HEK293T (cell line): ENCODE results near the gene KRTAP9-6.

Experiments used
- CTCF ChIA-PET: fragments of 350-600 bp; formaldehyde crosslinking; extraction: SDS; loops from one replicate; lab custom pipeline; 2021; ENCODE audit warnings: antibody characterized with exemption, inconsistent platforms; lab: Yijun Ruan, JAX
- POLR2A ChIA-PET: fragments of 350-600 bp; formaldehyde crosslinking; extraction: SDS; loops from one replicate; lab custom pipeline; 2020; ENCODE audit warnings: antibody characterized with exemption, inconsistent platforms; lab: Yijun Ruan, JAX
- DNase-seq: peaks from one replicate; pipeline ENCODE4 v3.0.0; 2012; ENCODE audit warnings: mixed read lengths; ENCODE audit errors: extremely low spot score
- ARNT ChIP-seq: fragments of 450-650 bp; IDR thresholded peaks from 2 replicates; pipeline ENCODE4 v1.6.1; 2017; ENCODE audit warnings: mild to moderate bottlenecking
- BHLHE40 ChIP-seq: fragments of 450-650 bp; IDR thresholded peaks from 2 replicates; pipeline ENCODE4 v1.6.1; 2016; ENCODE audit warnings: mild to moderate bottlenecking, moderate library complexity, borderline replicate concordance
- CTBP1 ChIP-seq: fragments of 450-650 bp; IDR thresholded peaks from 2 replicates; pipeline ENCODE4 v1.6.1; 2016; ENCODE audit warnings: borderline replicate concordance
- ELF4 ChIP-seq: fragments of 450-650 bp; IDR thresholded peaks from 2 replicates; pipeline ENCODE4 v1.6.1; 2017; ENCODE audit warnings: antibody characterized with exemption
- FOXA1 ChIP-seq: fragments of 450-650 bp; IDR thresholded peaks from 2 replicates; pipeline ENCODE4 v1.6.1; 2016; ENCODE audit warnings: mild to moderate bottlenecking
- FOXK2 ChIP-seq: fragments of 450-650 bp; IDR thresholded peaks from 2 replicates; pipeline ENCODE4 v1.6.1; 2016; ENCODE audit warnings: mild to moderate bottlenecking
- FOXM1 ChIP-seq: fragments of 450-650 bp; IDR thresholded peaks from 2 replicates; pipeline ENCODE4 v1.6.1; 2017; ENCODE audit warnings: mild to moderate bottlenecking, borderline replicate concordance
- HDGF ChIP-seq: fragments of 450-650 bp; IDR thresholded peaks from 2 replicates; pipeline ENCODE4 v1.6.1; 2017; ENCODE audit warnings: antibody characterized with exemption, borderline replicate concordance
- L3MBTL2 ChIP-seq: fragments of 450-650 bp; conservative IDR thresholded peaks from 2 replicates; pipeline ENCODE4 v1.6.1; 2016; ENCODE audit warnings: mild to moderate bottlenecking
- LEF1 ChIP-seq: fragments of 450-650 bp; IDR thresholded peaks from 2 replicates; pipeline ENCODE4 v1.6.1; 2017; ENCODE audit warnings: mild to moderate bottlenecking, borderline replicate concordance
- NFRKB ChIP-seq: fragments of 450-650 bp; IDR thresholded peaks from 2 replicates; pipeline ENCODE4 v1.6.1; 2016; ENCODE audit warnings: mild to moderate bottlenecking, moderate library complexity
- SP1 ChIP-seq: fragments of 450-650 bp; IDR thresholded peaks from 2 replicates; pipeline ENCODE4 v1.6.1; 2017
- SUZ12 ChIP-seq: fragments of 450-650 bp; IDR thresholded peaks from 2 replicates; pipeline ENCODE4 v1.6.1; 2016; ENCODE audit warnings: mild to moderate bottlenecking
- TARDBP ChIP-seq: fragments of 450-650 bp; IDR thresholded peaks from 2 replicates; pipeline ENCODE4 v1.6.1; 2016
- ZNF384 ChIP-seq: fragments of 450-650 bp; IDR thresholded peaks from 2 replicates; pipeline ENCODE4 v1.6.1; 2016
- TF ChIP-seq, protein P1 (sequence below): fragments of 450-650 bp; IDR thresholded peaks from 2 replicates; pipeline ENCODE4 v1.6.1; 2016

KRTAP9-6 gene

DNA sequence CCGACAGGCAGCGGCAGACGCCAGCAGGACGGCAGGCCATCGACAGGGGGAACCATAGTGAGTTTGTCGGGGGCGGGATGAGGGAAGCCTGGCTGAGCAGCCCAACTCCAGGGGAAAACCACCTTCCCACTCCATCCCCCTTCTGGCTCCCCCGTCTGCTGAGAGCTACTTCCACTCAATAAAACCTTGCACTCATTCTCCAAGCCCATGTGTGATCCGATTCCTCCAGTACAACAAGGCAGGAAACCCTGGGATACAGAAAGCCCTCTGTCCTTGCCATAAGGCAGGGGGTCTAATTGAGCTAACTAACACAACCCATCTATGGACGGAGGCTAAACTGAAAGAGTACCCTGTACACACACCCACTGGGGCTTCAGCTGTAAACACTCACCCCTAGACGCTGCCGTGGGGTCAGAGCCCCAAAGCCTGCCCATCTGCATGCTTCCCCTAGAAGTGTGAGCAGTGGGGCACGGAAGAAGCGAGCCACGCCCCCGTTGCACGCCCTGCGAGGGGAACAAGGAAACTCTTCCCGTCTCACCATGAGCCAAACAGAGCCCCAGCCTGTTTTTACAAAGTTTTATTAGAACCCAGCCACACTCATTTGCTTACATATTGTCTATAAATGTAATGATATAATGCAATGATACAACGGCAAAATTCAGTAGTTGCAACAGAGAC, 33.4 kb downstream of the KRTAP9-6 start:
- DNase-seq: no peak
- TF ChIP-seq SUZ12 (no peak), ARNT (no peak), ELF4 (no peak), CTBP1 (no peak), NFRKB (no peak), HDGF (no peak), LEF1 (no peak), TARDBP (no peak), ZNF384 (no peak), FOXM1 (no peak), SP1 (no peak), BHLHE40 (no peak), FOXA1 (no peak), FOXK2 (no peak), L3MBTL2 (no peak)
- TF ChIP-seq, protein P1, sequence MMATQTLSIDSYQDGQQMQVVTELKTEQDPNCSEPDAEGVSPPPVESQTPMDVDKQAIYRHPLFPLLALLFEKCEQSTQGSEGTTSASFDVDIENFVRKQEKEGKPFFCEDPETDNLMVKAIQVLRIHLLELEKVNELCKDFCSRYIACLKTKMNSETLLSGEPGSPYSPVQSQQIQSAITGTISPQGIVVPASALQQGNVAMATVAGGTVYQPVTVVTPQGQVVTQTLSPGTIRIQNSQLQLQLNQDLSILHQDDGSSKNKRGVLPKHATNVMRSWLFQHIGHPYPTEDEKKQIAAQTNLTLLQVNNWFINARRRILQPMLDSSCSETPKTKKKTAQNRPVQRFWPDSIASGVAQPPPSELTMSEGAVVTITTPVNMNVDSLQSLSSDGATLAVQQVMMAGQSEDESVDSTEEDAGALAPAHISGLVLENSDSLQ: no peak
- CTCF ChIA-PET: no interaction called here
- POLR2A ChIA-PET: no interaction called here

DNA sequence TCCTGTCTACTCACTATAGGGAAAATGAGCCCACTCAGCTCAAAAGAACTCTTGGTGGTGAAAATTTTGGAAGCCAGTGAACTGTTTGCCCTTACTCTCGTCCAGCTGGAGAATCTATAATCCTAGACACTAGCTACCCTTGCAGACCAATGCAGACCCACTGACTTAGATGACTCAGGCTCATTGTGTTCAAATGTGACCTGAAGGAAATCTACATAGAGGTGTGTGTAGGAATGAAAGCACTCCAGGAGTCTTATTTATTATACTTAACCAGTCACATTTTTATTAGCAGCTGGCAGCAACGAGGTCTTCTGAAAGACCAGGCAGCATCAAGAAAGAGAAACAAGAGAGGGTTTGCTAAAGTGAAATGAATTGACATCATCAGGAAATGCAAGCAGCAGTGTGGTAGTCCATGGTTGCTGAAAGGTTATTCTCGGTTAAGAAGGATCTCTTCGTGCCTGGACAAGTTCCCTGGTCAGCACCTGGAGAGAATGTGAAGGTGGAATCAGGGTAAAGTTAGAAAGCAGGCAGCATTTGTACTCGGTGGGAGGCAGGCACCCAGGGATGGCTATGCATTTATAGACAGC, 36.1 kb downstream of the KRTAP9-6 start:
- TF ChIP-seq FOXK2: no peak
- TF ChIP-seq HDGF: no peak
- no peak for TF ChIP-seq TARDBP
- TF ChIP-seq FOXA1: no peak
- no peak for TF ChIP-seq CTBP1
- TF ChIP-seq BHLHE40: no peak
- TF ChIP-seq LEF1: no peak
- TF ChIP-seq SP1: no peak
- no peak for DNase-seq
- ChIA-PET POLR2A (no interaction called here), CTCF (no interaction called here)

DNA sequence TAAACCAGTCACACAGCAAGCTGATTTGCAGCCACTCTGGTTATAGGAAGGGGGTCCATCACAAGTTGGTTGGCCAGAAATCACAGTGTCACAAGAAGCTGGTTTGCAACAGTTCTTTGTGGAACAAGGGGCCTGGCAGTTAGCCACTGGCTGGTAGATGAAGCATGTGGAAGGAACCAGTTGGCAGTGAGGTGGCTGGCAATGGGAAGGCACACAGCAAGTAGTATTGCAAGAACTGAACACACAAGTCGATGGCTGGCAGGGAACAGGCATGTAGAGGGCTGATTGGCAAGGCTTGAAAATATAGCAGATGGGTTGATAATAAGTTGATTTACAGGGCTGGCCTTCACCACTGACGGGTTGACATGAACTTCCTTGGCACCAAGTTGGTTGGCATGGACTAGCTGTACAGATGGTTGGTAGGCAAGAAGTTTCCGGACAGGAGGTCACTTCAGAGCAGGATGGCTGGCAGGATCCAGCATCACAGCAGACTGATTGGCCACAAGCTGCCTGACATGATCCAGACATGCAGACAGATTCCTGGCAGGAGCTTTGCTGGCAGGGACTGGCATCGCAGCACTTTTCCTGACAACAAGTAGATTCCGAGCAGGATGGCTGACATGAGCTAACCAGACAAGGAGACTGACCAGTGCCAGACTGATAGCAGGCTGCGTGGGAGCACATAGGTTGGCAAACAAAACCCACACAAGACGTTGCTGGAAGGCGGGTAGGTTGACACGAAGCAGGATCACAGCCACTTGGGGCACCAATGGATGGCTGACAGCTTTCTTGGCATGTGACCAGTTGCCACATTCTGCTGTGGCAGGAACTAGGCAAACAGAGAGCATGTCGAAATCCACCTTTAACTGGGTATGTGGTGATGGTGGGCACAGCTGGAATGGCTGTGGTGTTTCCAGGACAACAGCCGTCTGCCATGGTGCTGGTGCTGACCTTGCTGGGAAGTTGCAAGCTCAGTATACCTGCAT, 37.0 kb downstream of the KRTAP9-6 start, which contains the start of gene KRTAP29-1:
TSS of gene KRTAP29-1 (minus strand) at position 936 of the 986 bp plus-strand sequence. CDS start at position 936, 0 bp downstream.
- POLR2A ChIA-PET: no interaction called here
- DNase-seq: no peak
- TF ChIP-seq SP1 (no peak), SUZ12 (no peak), FOXK2 (no peak), TARDBP (no peak), ELF4 (no peak), CTBP1 (no peak), NFRKB (no peak), ZNF384 (no peak), FOXA1 (no peak)
- TF ChIP-seq, protein P1: no peak
- CTCF ChIA-PET: interaction anchor here (0.9 kb wide), 1 partner anchor 20 kb away, joined by 4 read pairs; no protein-coding TSS in a partner anchor

DNA sequence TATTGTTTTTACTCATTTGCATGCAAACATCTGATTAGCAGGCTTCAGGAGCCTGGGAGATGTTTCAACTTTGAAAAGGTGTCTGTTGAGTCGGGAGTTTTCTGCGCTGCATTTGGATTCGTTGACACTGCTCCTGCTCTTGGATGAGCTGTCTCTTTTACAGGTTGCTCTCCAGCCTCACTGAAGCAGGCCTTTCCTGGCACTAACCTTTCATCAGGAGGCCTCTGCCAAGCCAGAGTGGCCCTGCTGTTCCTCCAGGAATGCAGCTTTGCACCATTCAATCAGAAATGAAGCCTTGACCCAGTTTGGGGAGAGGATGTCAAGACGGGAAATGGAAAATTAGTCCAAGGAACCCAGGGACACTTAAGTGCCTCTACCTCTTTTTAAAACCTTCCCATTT, 37.8 kb downstream of the KRTAP9-6 start:
- CTCF ChIA-PET: interaction anchor here (0.9 kb wide), 1 partner anchor 19 kb away, joined by 4 read pairs; no protein-coding TSS in a partner anchor
- POLR2A ChIA-PET: no interaction called here
- no peak for TF ChIP-seq FOXA1
- no peak for TF ChIP-seq L3MBTL2
- TF ChIP-seq ARNT: no peak
- no peak for TF ChIP-seq TARDBP
- TF ChIP-seq NFRKB: no peak
- no peak for TF ChIP-seq CTBP1
- no peak for TF ChIP-seq FOXK2
- no peak for TF ChIP-seq HDGF
- no peak for TF ChIP-seq ZNF384
- DNase-seq: no peak

DNA sequence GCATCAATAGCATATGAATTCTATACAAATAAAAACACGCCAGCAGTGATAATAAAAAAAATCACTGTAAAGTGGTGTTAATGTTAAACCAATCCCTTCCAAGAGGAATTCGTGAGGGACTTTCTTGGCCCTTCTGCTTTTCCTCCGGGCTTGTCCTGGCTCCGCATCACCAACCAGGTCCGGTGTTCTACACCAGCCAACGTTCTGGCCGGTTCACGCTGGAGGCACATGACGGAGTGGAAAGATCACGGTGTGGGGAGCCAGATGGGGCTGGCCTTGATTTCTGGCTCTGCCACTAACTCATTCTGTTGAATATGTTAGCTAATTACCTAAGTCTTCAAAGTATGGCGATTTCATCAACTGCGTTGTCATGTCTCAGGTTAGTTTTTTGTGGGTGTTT, 38.9 kb downstream of the KRTAP9-6 start:
- TF ChIP-seq FOXM1: no peak
- no peak for TF ChIP-seq FOXA1
- no peak for TF ChIP-seq SP1
- no peak for TF ChIP-seq TARDBP
- TF ChIP-seq SUZ12: no peak
- TF ChIP-seq ELF4: no peak
- TF ChIP-seq, protein P1: no peak
- no peak for TF ChIP-seq BHLHE40
- no peak for TF ChIP-seq ARNT
- no peak for TF ChIP-seq HDGF
- no peak for TF ChIP-seq NFRKB
- TF ChIP-seq CTBP1: no peak
- no peak for TF ChIP-seq FOXK2
- no peak for DNase-seq
- CTCF ChIA-PET: no interaction called here
- POLR2A ChIA-PET: no interaction called here
